Activated CD4-positive, alpha-beta T cell treated with anti-CD3 and anti-CD28 coated beads, Interleukin-2, amount 50 U/mL, for 24 hours (primary cell): ENCODE data around the gene HERC2.
A peak's percentile ranks its signal among the peaks of the same experiment; 100 is the strongest.

Experiments
- DNase-seq, 2 donors: peaks; one replicate each; pipeline ENCODE4 v3.0.0-alpha.2; 2020; ENCODE audit warnings: low read depth in 1 of 2, low spot score in 1 of 2

The HERC2 gene

GRCh38 chr15:28098360-28098765 is 223.6 kb downstream of the HERC2 start:
- DNase-seq: no peak

DNA sequence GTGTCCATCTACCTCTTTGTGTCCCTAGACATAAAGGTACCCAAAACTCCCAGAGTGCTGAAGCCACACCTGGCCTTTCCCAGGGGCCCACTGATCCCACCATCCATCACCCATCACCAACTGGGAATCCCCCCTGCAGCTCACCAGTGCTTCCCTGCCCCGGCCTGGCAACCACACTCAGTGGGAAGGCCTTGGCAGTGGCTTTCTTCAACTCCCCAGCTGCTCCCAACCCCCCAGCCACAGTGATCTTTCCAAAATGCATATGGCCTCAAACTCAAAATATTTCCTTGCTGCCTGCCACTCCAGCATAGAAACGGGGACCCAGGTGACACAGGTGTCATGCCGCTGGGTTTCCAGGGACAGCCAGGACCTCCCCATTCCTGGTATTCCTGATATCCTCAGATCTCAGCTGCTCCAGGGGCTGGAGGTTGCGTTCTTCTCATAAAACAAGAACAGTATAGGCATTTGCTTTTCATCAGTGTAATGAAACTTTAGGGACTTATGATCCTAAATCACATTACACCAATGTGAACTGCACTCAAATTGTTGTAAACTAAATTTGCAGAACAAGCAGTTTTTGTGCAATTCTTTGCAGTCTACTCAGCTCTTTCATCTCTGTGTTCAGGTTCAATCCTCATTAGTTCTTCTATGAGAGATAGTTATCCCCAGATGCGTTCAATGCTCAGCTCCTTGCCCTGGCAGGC is 224.2 kb downstream of the HERC2 start:
- no peak for DNase-seq

GRCh38 chr15:28096670-28097431 is 225.1 kb downstream of the HERC2 start:
- DNase-seq: no peak

- no peak for DNase-seq
Observed at GRCh38 chr15:28096411-28096669, 225.6 kb downstream of the HERC2 start.

DNA sequence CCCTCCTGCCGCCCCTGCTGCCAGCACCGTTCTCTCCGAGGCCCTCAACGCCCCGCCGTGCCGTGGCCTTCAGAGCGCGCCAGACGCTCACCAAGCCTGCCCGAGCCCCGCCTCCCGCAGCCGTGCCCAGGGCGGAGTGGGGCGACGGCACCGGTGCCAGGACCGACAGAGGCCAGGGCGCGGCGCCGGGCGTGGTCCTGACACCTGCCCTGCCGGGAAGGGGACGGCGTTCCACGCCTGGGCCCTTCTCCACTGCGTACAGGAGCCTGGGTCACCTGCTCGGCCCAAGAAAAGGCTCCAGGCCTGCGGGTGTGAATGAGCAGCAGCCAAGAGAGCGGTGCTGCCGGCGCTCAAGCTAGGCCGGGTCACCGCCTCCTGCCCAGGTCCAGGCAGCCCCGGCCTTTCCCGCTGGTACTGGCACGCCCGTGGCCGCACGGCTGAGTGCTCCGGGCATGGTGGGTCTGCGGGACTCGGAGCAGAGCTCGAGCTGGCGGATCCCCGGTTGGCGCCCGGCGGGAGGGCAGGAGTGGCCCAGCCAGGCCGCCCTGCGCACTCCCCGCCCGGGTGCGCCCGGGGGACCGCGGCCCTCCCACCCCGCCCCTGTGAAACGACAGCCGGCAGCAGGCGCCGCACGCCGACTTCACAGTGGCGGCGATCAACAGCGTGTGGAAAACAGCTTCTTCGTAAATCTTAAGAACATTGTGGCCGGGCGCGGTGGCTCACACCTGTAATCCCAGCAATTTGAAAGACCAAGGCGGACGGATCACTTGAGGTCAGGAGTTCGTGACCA is 227.1 kb downstream of the HERC2 start:
- DNase-seq: no peak

DNA sequence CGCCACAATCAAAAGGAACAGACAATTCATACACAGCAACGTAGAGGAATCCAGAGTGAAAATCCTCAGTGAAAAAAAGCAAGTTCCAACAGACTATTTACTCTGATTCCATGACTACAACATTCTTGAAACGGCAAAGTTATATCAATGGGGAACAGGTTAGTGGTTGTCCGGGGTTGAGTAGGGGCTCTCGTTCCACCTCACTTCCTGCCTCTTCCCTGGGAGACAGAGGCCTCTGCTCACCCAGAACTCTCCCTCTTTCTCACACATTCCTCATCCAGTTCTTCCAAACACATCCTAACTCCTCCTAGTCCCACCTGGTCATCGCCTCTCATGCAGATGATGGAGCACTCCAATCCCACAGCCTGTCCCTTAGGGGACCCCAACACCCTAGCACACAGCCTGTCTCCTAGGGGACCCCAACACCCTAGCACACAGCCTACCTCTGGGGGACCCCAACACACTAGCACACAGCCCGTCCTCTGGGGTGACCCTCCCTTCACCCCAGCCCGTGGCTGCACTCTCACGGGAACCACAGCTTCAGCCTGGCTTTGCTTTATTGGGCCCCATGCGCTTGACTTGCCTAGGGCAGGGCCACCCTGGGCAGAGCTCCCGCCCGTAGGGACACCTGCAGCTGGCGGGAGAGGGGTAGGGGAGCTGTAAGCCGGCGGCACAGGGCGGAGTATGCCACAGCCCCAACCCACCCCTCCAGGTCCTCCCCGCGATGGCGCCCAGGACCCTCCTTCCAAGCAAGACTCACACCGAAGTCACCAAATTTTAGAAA is 228.0 kb downstream of the HERC2 start:
- DNase-seq: no peak

DNA sequence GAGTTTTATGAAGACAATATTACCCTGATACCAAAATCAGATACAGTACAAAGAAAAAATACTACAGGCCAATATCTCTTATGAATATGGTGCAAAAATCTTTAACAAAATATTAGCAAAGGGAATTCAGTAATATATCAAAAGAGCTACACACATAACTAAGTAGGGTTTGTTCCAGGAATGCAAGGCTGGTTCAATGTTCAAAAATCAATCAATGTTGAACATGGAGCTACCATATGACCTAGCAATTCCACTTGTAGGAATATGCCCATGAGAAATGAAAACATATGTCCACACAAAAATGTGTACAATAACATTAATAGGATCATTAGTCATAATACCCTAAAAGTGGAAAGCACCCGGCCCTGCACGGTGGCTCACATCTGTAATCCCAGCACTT is 230.7 kb downstream of the HERC2 start:
- no peak for DNase-seq

DNA sequence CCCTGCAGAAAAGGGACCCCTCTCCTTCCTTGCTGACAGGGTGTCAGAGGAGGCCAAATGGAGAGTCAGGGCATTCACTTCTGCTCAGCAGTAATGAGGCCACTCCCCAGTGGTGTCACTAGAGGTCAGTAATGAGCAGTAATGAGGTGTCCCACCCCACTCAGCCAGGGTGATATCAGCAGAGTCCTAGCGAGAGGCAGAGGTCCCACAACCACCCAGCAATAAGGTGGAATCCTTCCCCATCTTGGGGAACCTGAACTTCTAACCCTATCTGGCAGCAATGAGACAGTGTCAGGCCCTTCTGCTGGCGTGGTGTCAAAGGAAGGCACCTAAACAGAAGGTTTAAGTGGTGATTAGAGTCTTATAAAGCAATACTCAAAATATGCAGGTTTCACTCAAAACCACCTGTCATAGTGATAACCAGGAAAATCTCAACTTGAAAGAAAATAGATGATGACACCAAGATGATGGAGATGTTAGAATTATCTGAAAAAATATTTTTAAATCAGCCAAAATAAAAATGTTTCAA is 235.7 kb downstream of the HERC2 start:
- DNase-seq: peak in 1 of 2 donors; percentile 64

DNA sequence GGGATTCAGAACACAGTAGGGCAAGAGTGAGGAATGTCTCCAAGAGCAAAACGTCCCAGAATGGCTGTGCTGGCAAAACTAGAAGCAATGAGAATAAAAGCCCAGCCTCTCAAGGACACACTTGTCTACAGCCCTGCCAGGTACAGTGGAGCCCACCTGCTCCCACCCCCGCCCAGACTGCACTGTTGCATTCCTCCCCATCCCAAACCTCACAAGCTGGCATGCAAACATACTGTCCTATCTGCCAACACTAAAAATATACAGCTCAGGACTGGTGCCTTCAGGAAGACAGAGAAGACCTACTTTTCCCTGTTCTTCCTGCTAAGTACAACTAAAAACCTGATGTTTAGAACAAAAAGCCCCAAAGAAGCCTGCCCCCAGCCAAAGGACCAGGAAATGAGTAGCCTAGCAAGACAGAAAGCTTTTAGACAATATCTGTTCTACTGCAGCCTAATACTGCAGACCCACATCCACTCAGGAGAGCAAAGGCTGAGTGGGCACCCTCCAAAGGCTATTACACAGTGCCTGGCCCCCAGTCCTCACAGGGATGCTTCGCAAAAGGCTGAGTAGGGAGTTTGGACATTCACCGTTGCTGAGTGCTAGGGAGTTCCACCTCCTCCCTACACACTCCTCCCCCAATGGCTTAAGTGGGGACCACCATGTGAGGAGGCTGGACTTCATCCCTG is 236.3 kb downstream of the HERC2 start:
- no peak for DNase-seq

- DNase-seq: no peak
Observed at GRCh38 chr15:28084547-28084946, 237.4 kb downstream of the HERC2 start.

- DNase-seq: no peak
Observed at GRCh38 chr15:28082891-28083684, 238.9 kb downstream of the HERC2 start.

GRCh38 chr15:28081594-28081993 is 240.4 kb downstream of the HERC2 start:
- DNase-seq: no peak

DNA sequence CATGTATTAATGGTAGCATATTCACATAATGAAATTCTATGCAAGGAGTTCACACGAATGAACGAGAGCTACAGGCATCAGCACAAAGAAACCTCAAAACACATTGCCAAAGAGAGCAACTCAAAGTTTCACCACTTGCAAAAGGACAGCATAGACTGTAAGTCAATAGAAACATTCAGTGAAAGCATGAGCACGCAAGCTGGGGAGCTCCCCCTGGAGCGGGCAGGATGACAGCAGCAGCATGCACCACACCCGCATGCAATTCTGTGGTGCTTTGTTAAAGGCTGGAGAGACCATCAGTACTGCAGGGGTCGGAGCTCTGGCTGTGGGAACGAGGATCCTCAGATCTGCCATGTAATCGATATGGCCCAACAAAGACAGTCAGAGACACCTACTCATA is 241.6 kb downstream of the HERC2 start:
- DNase-seq: no peak

GRCh38 chr15:28079313-28079969 is 242.5 kb downstream of the HERC2 start:
- DNase-seq: no peak

GRCh38 chr15:28078191-28078719 is 243.7 kb downstream of the HERC2 start:
- DNase-seq: no peak

GRCh38 chr15:28075573-28075972 is 246.4 kb downstream of the HERC2 start:
- no peak for DNase-seq

GRCh38 chr15:28068930-28069329 is 253.0 kb downstream of the HERC2 start:
- DNase-seq: no peak

GRCh38 chr15:28066231-28066630 is 255.7 kb downstream of the HERC2 start:
- no peak for DNase-seq
